PC-3 (cell line): ENCODE data around the gene ABCA5.

Experiments
- EZH2 ChIP-seq: fragments of 300-600 bp; sonication (generic); IDR thresholded peaks from one replicate; pipeline ENCODE4 v1.6.1; 2017; ENCODE audit warnings: antibody characterized with exemption, mild to moderate bottlenecking, low read length; ENCODE audit not compliant: unreplicated experiment
- EZH2phosphoT487 ChIP-seq: fragments of 300-600 bp; sonication (generic); IDR thresholded peaks from 2 replicates; pipeline ENCODE4 v1.6.1; 2018; ENCODE audit warnings: mild to moderate bottlenecking, antibody characterized with exemption, low read length, borderline replicate concordance
- TF ChIP-seq, protein P1 (sequence below): fragments of 300-600 bp; sonication (generic); conservative IDR thresholded peaks from 2 replicates; pipeline ENCODE4 v1.5.1; 2017; ENCODE audit warnings: antibody characterized with exemption, low read depth, mild to moderate bottlenecking, low read length

DNA sequence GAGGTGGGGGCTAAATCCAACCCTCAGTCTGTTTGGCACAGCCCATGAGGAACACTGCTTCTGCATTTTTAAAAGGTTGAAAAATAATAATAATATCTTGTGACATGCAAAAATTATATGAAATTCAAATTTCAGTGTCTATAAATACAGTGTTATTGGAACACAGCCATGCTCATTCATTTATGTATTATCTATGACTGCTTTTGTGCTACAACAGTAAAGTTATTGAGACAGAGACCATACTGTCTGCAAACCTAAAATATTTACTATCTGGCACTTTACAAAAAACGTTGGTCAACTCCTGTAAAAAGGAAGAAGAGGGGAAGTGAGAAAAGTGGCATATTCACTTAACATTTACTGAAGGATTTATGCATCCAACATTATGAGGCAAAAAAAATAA lies 3.1 kb downstream of the ABCA5 start:
- TF ChIP-seq, protein P1, sequence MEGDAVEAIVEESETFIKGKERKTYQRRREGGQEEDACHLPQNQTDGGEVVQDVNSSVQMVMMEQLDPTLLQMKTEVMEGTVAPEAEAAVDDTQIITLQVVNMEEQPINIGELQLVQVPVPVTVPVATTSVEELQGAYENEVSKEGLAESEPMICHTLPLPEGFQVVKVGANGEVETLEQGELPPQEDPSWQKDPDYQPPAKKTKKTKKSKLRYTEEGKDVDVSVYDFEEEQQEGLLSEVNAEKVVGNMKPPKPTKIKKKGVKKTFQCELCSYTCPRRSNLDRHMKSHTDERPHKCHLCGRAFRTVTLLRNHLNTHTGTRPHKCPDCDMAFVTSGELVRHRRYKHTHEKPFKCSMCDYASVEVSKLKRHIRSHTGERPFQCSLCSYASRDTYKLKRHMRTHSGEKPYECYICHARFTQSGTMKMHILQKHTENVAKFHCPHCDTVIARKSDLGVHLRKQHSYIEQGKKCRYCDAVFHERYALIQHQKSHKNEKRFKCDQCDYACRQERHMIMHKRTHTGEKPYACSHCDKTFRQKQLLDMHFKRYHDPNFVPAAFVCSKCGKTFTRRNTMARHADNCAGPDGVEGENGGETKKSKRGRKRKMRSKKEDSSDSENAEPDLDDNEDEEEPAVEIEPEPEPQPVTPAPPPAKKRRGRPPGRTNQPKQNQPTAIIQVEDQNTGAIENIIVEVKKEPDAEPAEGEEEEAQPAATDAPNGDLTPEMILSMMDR = no peak
- TF ChIP-seq EZH2phosphoT487 = no peak
- TF ChIP-seq EZH2 = no peak
